ENCODE data around the gene DSTN.

DNA sequence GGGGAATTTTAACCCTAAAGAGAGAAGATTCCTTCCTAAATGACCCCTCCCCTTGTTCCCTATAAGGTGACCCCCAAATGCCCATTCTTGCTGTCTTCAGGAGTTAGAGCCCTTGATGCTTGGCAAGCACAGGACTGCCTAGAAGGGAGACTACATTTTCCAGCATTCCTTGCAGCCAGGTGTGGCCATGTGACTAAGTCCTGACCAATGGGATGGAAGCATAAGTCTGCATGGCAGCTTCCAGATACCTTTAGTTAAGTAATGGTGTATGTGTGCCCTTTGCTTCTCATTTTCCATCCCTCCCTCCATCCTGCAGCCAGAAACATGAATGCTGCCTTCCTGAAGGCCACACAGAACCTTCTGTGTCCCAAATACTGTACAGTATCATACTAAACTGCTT lies 44.2 kb upstream of the DSTN start:
- no peak for TF ChIP-seq POLR2A (IDR thresholded peaks at IDR 0.05)
- no peak for TF ChIP-seq CTCF (IDR thresholded peaks at IDR 0.05 in 4 of 5, conservative IDR thresholded peaks at IDR 0.05 in 1 of 5)
